Caco-2 (cell line): ENCODE data around the gene GNGT2. TPM values are rescaled to one million over a fixed set of nuclear protein-coding genes. Genes with fewer than 3 reads are reported as not detected.

Source experiments
- BruUV-seq: library from RNA; stranded (reverse); fragments of 400-500 nt; replicated peaks from 2 replicates; lab custom pipeline; 2021; lab: Mats Ljungman, UMichigan
- CTCF ChIA-PET: fragments of 300-600 bp; sonication (Branson Sonifier 250); formaldehyde crosslinking; loops from one replicate; lab custom pipeline; 2022; ENCODE audit warnings: antibody characterized with exemption; lab: Charles Lee
- POLR2A ChIA-PET: fragments of 300-600 bp; sonication (Branson Sonifier 250); formaldehyde crosslinking; loops from one replicate; lab custom pipeline; 2022; ENCODE audit warnings: antibody characterized with exemption; lab: Charles Lee
- DNase-seq, 2 experiments: peaks; one replicate each; pipeline versions ENCODE4 v3.0.0 to v3.0.0-alpha.2; 2020 to 2022
- H3K27me3 ChIP-seq: replicated peaks from 2 replicates; pipeline ENCODE4 v1.6.0; 2011; ENCODE audit warnings: low read length; ENCODE audit not compliant: control insufficient read depth, insufficient read depth
- H3K36me3 ChIP-seq: 2 replicates; pipeline ENCODE4 v1.5.1; 2011; ENCODE audit warnings: low read length; ENCODE audit not compliant: control insufficient read depth, insufficient read depth
- H3K4me1 ChIP-seq: fragments of 250-450 bp; sonication (Bioruptor Pico); 2 replicates; pipeline ENCODE4 v1.5.1; 2020; ENCODE audit warnings: mild to moderate bottlenecking
- H3K4me3 ChIP-seq: 2 replicates; pipeline ENCODE4 v1.5.1; 2011; ENCODE audit warnings: low read depth, mild to moderate bottlenecking, control low read depth, low read length
- H3K9me3 ChIP-seq: fragments of 250-450 bp; sonication (Bioruptor Pico); 2 replicates; pipeline ENCODE4 v1.5.1; 2020; ENCODE audit warnings: mild to moderate bottlenecking, moderate library complexity
- H3K27ac Mint-ChIP-seq: one replicate; pipeline ENCODE4 v1.8.0; 2022; ENCODE audit warnings: mixed read lengths; ENCODE audit not compliant: unreplicated experiment
- H3K27me3 Mint-ChIP-seq: one replicate; pipeline ENCODE4 v1.8.0; 2022; ENCODE audit warnings: mixed read lengths; ENCODE audit not compliant: insufficient read depth, unreplicated experiment
- H3K36me3 Mint-ChIP-seq: one replicate; pipeline ENCODE4 v1.8.0; 2022; ENCODE audit warnings: mild to moderate bottlenecking, mixed read lengths; ENCODE audit not compliant: insufficient read depth, unreplicated experiment
- H3K4me1 Mint-ChIP-seq: one replicate; pipeline ENCODE4 v1.8.0; 2022; ENCODE audit warnings: low read depth, mixed read lengths; ENCODE audit not compliant: unreplicated experiment
- H3K4me3 Mint-ChIP-seq: one replicate; pipeline ENCODE4 v1.8.0; 2022; ENCODE audit warnings: mild to moderate bottlenecking, moderate library complexity, mixed read lengths; ENCODE audit not compliant: unreplicated experiment
- H3K9me3 Mint-ChIP-seq: one replicate; pipeline ENCODE4 v1.8.0; 2022; ENCODE audit warnings: mixed read lengths; ENCODE audit not compliant: unreplicated experiment
- CTCF ChIP-seq, 2 experiments: fragments of 200-600 bp in 1 of 2; IDR thresholded peaks; 1 replicate in 1 of 2; 2 replicates in 1 of 2; pipeline versions ENCODE4 v1.5.1 to v1.8.0; 2011 to 2022; ENCODE audit warnings: antibody characterized with exemption in 1 of 2, control low read depth in 1 of 2, inconsistent platforms in 1 of 2, low read depth in 1 of 2, low read length in 1 of 2, mild to moderate bottlenecking in 1 of 2, moderate library complexity in 1 of 2; ENCODE audit not compliant: insufficient read depth in 1 of 2, severe bottlenecking in 1 of 2, unreplicated experiment in 1 of 2
- intact Hi-C: fragments of 100-400 bp; cut with micrococcal nuclease; formaldehyde crosslinking; loops from one replicate; pipeline ENCODE4 v1.10.0; 2022; ENCODE audit not compliant: unreplicated experiment
- total RNA-seq: library from RNA; stranded (reverse); gene quantifications from 2 replicates; pipeline ENCODE4 v1.2.3, GENCODE V29; 2022

The GNGT2 gene
- total RNA-seq, 1 experiment from 2014 or later: not detected

GRCh38 chr17:49249890-49250522, 39.6 kb upstream of the GNGT2 start:
- no peak for DNase-seq
- H3K9me3 Mint-ChIP-seq: no peaks in the 10 kb centered on the region
- Histone ChIP-seq H3K36me3 (no peaks in the 10 kb centered on the region), H3K9me3 (no peaks in the 10 kb centered on the region), H3K4me1 (no peaks in the 10 kb centered on the region), H3K27me3 (no peaks in the 10 kb centered on the region), H3K4me3 (no peak overlapping the region)
- no peak overlapping the region for H3K27ac Mint-ChIP-seq
- no peaks in the 10 kb centered on the region for H3K27me3 Mint-ChIP-seq
- BruUV-seq: no TSS peak
- H3K4me1 Mint-ChIP-seq: no peaks in the 10 kb centered on the region
- TF ChIP-seq CTCF (IDR thresholded peaks at IDR 0.05; ENCODE audit: insufficient read depth in 1 of 2, low read depth in 1 of 2, low read length in 1 of 2, severe bottlenecking in 1 of 2, unreplicated experiment in 1 of 2): no peak
- no peak overlapping the region for H3K4me3 Mint-ChIP-seq
- intact Hi-C loops: no loop called here
- ChIA-PET CTCF (no interaction called here), POLR2A (no interaction called here)
- no peaks in the 10 kb centered on the region for H3K36me3 Mint-ChIP-seq

- no peaks in the 10 kb centered on the region for H3K4me1 Mint-ChIP-seq
- intact Hi-C loops: no loop called here
- no peaks in the 10 kb centered on the region for H3K36me3 ChIP-seq
- no peaks in the 10 kb centered on the region for H3K9me3 ChIP-seq
- H3K4me3 Mint-ChIP-seq: no peak overlapping the region
- no peak overlapping the region for H3K4me3 ChIP-seq
- BruUV-seq: no TSS peak
- no peak for TF ChIP-seq CTCF (IDR thresholded peaks at IDR 0.05; ENCODE audit: insufficient read depth in 1 of 2, low read depth in 1 of 2, low read length in 1 of 2, severe bottlenecking in 1 of 2, unreplicated experiment in 1 of 2)
- no peaks in the 10 kb centered on the region for H3K4me1 ChIP-seq
- H3K9me3 Mint-ChIP-seq: no peaks in the 10 kb centered on the region
- no peaks in the 10 kb centered on the region for H3K27me3 ChIP-seq
- ChIA-PET POLR2A (interaction anchor here (0.5 kb wide), 1 partner anchor 582 kb away, joined by 4 read pairs; no protein-coding TSS in a partner anchor), CTCF (no interaction called here)
- H3K27ac Mint-ChIP-seq: no peak overlapping the region
- H3K27me3 Mint-ChIP-seq: no peaks in the 10 kb centered on the region
- DNase-seq: no peak
- H3K36me3 Mint-ChIP-seq: no peaks in the 10 kb centered on the region
Measured at GRCh38 chr17:49249292-49249794, 39.0 kb upstream of the GNGT2 start.

GRCh38 chr17:49247944-49248343, 37.6 kb upstream of the GNGT2 start:
- DNase-seq: no peak
- H3K9me3 Mint-ChIP-seq: no peaks in the 10 kb centered on the region
- intact Hi-C loops: no loop called here
- H3K27me3 ChIP-seq: no peaks in the 10 kb centered on the region
- BruUV-seq: no TSS peak
- no peaks in the 10 kb centered on the region for H3K9me3 ChIP-seq
- no peaks in the 10 kb centered on the region for H3K4me1 ChIP-seq
- no peaks in the 10 kb centered on the region for H3K4me1 Mint-ChIP-seq
- H3K36me3 ChIP-seq: no peaks in the 10 kb centered on the region
- no peak overlapping the region for H3K4me3 ChIP-seq
- H3K36me3 Mint-ChIP-seq: no peaks in the 10 kb centered on the region
- CTCF ChIA-PET: no interaction called here
- H3K4me3 Mint-ChIP-seq: no peak overlapping the region
- H3K27ac Mint-ChIP-seq: no peak overlapping the region
- POLR2A ChIA-PET: no interaction called here
- no peak for TF ChIP-seq CTCF (IDR thresholded peaks at IDR 0.05; ENCODE audit: insufficient read depth in 1 of 2, low read depth in 1 of 2, low read length in 1 of 2, severe bottlenecking in 1 of 2, unreplicated experiment in 1 of 2)
- H3K27me3 Mint-ChIP-seq: no peaks in the 10 kb centered on the region
